Smooth muscle cell of the umbilical artery (primary cell): ENCODE measurements around the gene OR6K3. TPM values are rescaled to one million over a fixed set of nuclear protein-coding genes. Genes with fewer than 3 reads are reported as not detected.

ENCODE experiments used
- total RNA-seq: library from RNA; depleted of rRNA; stranded (reverse); fragments of >200 nt; gene quantifications from 2 replicates; pipeline ENCODE4 v1.2.3, GENCODE V29; 2014

OR6K3 gene, protein sequence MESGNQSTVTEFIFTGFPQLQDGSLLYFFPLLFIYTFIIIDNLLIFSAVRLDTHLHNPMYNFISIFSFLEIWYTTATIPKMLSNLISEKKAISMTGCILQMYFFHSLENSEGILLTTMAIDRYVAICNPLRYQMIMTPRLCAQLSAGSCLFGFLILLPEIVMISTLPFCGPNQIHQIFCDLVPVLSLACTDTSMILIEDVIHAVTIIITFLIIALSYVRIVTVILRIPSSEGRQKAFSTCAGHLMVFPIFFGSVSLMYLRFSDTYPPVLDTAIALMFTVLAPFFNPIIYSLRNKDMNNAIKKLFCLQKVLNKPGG
- not detected in 2 replicates for total RNA-seq

GRCh38 chr1:158720620-158721019 lies at the start of gene OR6K3:
OR6K3 (minus strand) TSS chr1:158720720; CDS start chr1:158718115, 2,605 bp downstream.

DNA sequence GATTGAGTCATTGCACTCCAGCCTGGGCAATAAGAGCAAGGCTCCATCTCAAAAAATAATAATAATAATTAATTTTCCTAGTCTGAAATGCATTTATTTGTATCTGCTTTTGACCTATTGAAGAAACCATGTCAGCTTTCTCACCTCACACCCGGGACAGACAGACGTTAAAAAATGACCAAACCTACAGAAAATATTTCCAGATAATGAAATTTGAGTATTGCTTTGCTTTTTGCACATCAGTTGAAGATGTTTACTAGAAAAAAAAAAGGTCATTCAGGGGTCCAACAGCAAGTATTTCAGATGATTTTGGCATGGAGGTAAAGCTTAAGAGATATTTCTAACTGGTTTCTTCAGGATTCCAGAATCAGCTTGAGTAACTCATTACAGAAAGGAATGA lies 33.9 kb upstream of the OR6K3 start, which contains the start of gene OR6K6:
OR6K6 (plus strand) TSS at position 301 of the 400 bp plus-strand sequence. CDS start 168 bp downstream, outside the sequence.

GRCh38 chr1:158700552-158700951 lies 20.0 kb downstream of the OR6K3 start, which contains the start of gene OR6K2:
OR6K2 (minus strand) TSS chr1:158700652; CDS start chr1:158700652, 0 bp downstream.

GRCh38 chr1:158686111-158687009 lies 34.2 kb downstream of the OR6K3 start, which contains the start of gene SPTA1:
SPTA1 (minus strand) TSS chr1:158686715; CDS start chr1:158686517, 198 bp downstream.

Other genes starting within 250 kb of the OR6K3 start
- gene OR10R2, start 248.5 kb downstream of the OR6K3 start, total RNA-seq = not detected in 2 replicates
- gene OR6Y1, start 166.3 kb downstream of the OR6K3 start, total RNA-seq = not detected in 2 replicates
- gene OR6P1, start 150.1 kb downstream of the OR6K3 start, total RNA-seq = not detected in 2 replicates
- gene OR10X1, start 140.8 kb downstream of the OR6K3 start, total RNA-seq = not detected in 2 replicates
- not detected in 2 replicates for gene OR10Z1, start 115.5 kb downstream of the OR6K3 start, total RNA-seq
- gene SPTA1, start 34.0 kb downstream of the OR6K3 start, total RNA-seq = 0.05 TPM in 1 of 2 replicates, not detected in the other
- not detected in 2 replicates for gene OR6K2, start 20.1 kb downstream of the OR6K3 start, total RNA-seq
- gene OR6K6, start 34.0 kb upstream of the OR6K3 start, total RNA-seq = not detected in 2 replicates
- gene OR6N1, start 51.5 kb upstream of the OR6K3 start, total RNA-seq = not detected in 2 replicates
- not detected in 2 replicates for gene OR6N2, start 60.5 kb upstream of the OR6K3 start, total RNA-seq
- not detected in 2 replicates for gene MNDA, start 110.6 kb upstream of the OR6K3 start, total RNA-seq
- gene PYHIN1, start 210.8 kb upstream of the OR6K3 start, total RNA-seq = not detected in 2 replicates